OCI-LY1 (cell line): ENCODE data around the gene EDC3.
A peak's percentile ranks its signal among the peaks of the same experiment; 100 is the strongest.

Experiments used
- H2AFZ ChIP-seq: fragments of 200-600 bp; sonication (generic), shearing (Covaris generic); 2 replicates; pipeline ENCODE4 v1.6.0; 2014; ENCODE audit warnings: antibody characterized with exemption, mild to moderate bottlenecking, low read length
- H3F3A ChIP-seq: fragments of 200-600 bp; sonication (generic), shearing (Covaris generic); 2 replicates; pipeline ENCODE4 v1.6.0; 2014; ENCODE audit warnings: mild to moderate bottlenecking, antibody characterized with exemption, low read length, moderate library complexity; ENCODE audit not compliant: insufficient read depth
- H3K27ac ChIP-seq: fragments of 200-600 bp; sonication (generic); 2 replicates; pipeline ENCODE4 v1.5.1; 2014; ENCODE audit warnings: low read length, mixed run types, mild to moderate bottlenecking, low read depth; ENCODE audit not compliant: poor library complexity, severe bottlenecking
- H3K27me3 ChIP-seq: fragments of 200-600 bp; sonication (generic); 2 replicates; pipeline ENCODE4 v1.6.0; 2014; ENCODE audit warnings: antibody characterized with exemption, mild to moderate bottlenecking, low read length, moderate library complexity; ENCODE audit not compliant: insufficient read depth
- H3K36me3 ChIP-seq: fragments of 200-600 bp; sonication (generic); 2 replicates; pipeline ENCODE4 v1.6.1; 2014; ENCODE audit warnings: mild to moderate bottlenecking, antibody characterized with exemption, low read length, moderate library complexity, mixed read lengths; ENCODE audit not compliant: insufficient read depth
- H3K4me1 ChIP-seq: fragments of 200-600 bp; sonication (generic); 2 replicates; pipeline ENCODE4 v1.5.1; 2014; ENCODE audit warnings: mild to moderate bottlenecking, low read length, moderate library complexity; ENCODE audit not compliant: insufficient read depth, severe bottlenecking
- H3K4me2 ChIP-seq: fragments of 200-600 bp; sonication (generic), shearing (Covaris generic); 2 replicates; pipeline ENCODE4 v1.6.1; 2014; ENCODE audit warnings: low read length
- H3K4me3 ChIP-seq: fragments of 200-600 bp; sonication (generic); 2 replicates; pipeline ENCODE4 v1.5.1; 2014; ENCODE audit warnings: low read length, low read depth, mild to moderate bottlenecking, mixed read lengths; ENCODE audit not compliant: poor library complexity, severe bottlenecking
- H3K79me2 ChIP-seq: fragments of 200-600 bp; shearing (Covaris generic); 2 replicates; pipeline ENCODE4 v1.6.1; 2016; ENCODE audit warnings: mixed run types, low read length, mixed read lengths; ENCODE audit not compliant: insufficient read depth
- H3K9ac ChIP-seq: fragments of 200-600 bp; sonication (generic), shearing (Covaris generic); 2 replicates; pipeline ENCODE4 v1.6.1; 2014; ENCODE audit warnings: mild to moderate bottlenecking, low read length, mixed read lengths
- H3K9me2 ChIP-seq: fragments of 200-600 bp; sonication (generic), shearing (Covaris generic); 2 replicates; pipeline ENCODE4 v1.6.1; 2014; ENCODE audit warnings: low read depth, mild to moderate bottlenecking, low read length, mixed read lengths
- H3K9me3 ChIP-seq: fragments of 200-600 bp; shearing (Covaris generic); 2 replicates; pipeline ENCODE4 v1.6.1; 2014; ENCODE audit warnings: low read length, mixed read lengths
- H4K20me1 ChIP-seq: fragments of 200-600 bp; sonication (generic), shearing (Covaris generic); 2 replicates; pipeline ENCODE4 v1.6.0; 2016; ENCODE audit warnings: mild to moderate bottlenecking, low read length; ENCODE audit not compliant: insufficient read depth
- CTCF ChIP-seq: fragments of 200-600 bp; sonication (generic), shearing (Covaris generic); IDR thresholded peaks from 2 replicates; pipeline ENCODE4 v1.5.1; 2017; ENCODE audit warnings: mild to moderate bottlenecking, antibody characterized with exemption, low read length, moderate library complexity, mixed read lengths
- EZH2 ChIP-seq: fragments of 200-600 bp; sonication (generic), shearing (Covaris generic); IDR thresholded peaks from 2 replicates; pipeline ENCODE4 v1.8.0; 2017; ENCODE audit warnings: borderline replicate concordance, mixed run types, mild to moderate bottlenecking, antibody characterized with exemption, low read length, moderate library complexity, mixed read lengths

EDC3 gene

GRCh38 chr15:74709892-74710291 lies 14.1 kb upstream of the EDC3 start:
- Histone ChIP-seq H3K27me3 (0 out of 2 replicates have a peak, but pooled peaks cover 4% of the 10 kb centered on the region), H3K27ac (no peak overlapping the region), H3K4me1 (no peaks in the 10 kb centered on the region), H3K79me2 (no peaks in the 10 kb centered on the region), H2AFZ (no peak overlapping the region), H3K4me3 (no peak overlapping the region), H3K9ac (no peak overlapping the region), H3K4me2 (no peak overlapping the region), H3K9me3 (no peaks in the 10 kb centered on the region), H3K9me2 (no peaks in the 10 kb centered on the region), H3F3A (no peaks in the 10 kb centered on the region), H4K20me1 (no peaks in the 10 kb centered on the region), H3K36me3 (no peaks in the 10 kb centered on the region; the same call in 1 of the 2 replicates)
- TF ChIP-seq CTCF (no peak), EZH2 (no peak)

GRCh38 chr15:74709011-74709410 lies 13.2 kb upstream of the EDC3 start:
- no peak overlapping the region for H2AFZ ChIP-seq
- no peaks in the 10 kb centered on the region for H3K79me2 ChIP-seq
- H3K4me1 ChIP-seq, result no peaks in the 10 kb centered on the region
- H3K36me3 ChIP-seq, result no peaks in the 10 kb centered on the region; the same call in 1 of the 2 replicates
- no peak overlapping the region for H3K27ac ChIP-seq
- H4K20me1 ChIP-seq, result no peaks in the 10 kb centered on the region
- no peaks in the 10 kb centered on the region for H3K9me2 ChIP-seq
- H3F3A ChIP-seq, result no peaks in the 10 kb centered on the region
- TF ChIP-seq EZH2 (no peak), CTCF (no peak)
- H3K9ac ChIP-seq, result no peak overlapping the region
- 0 out of 2 replicates have a peak, but pooled peaks cover 4% of the 10 kb centered on the region for H3K27me3 ChIP-seq
- no peak overlapping the region for H3K4me2 ChIP-seq
- no peak overlapping the region for H3K4me3 ChIP-seq
- no peaks in the 10 kb centered on the region for H3K9me3 ChIP-seq

GRCh38 chr15:74696808-74697207 lies 984 bp upstream of the EDC3 start:
- Histone ChIP-seq H3K9ac (peak overlapping the region; percentile 95), H3F3A (no peaks in the 10 kb centered on the region), H3K4me3 (peak overlapping the region; percentile 96), H3K79me2 (peaks cover 26% of the 10 kb centered on the region), H3K27me3 (no peaks in the 10 kb centered on the region), H3K27ac (no peak overlapping the region), H2AFZ (no peak overlapping the region), H3K4me2 (peak overlapping the region; percentile 94), H3K4me1 (peaks cover 31% of the 10 kb centered on the region), H3K36me3 (no peaks in the 10 kb centered on the region; the same call in 1 of the 2 replicates), H3K9me3 (no peaks in the 10 kb centered on the region), H4K20me1 (no peaks in the 10 kb centered on the region), H3K9me2 (no peaks in the 10 kb centered on the region)
- TF ChIP-seq EZH2, result no peak

GRCh38 chr15:74696398-74696729 lies 540 bp upstream of the EDC3 start:
- Histone ChIP-seq H2AFZ (peak overlapping the region; percentile 86), H3K4me3 (peak overlapping the region; percentile 96), H3K9me3 (no peaks in the 10 kb centered on the region), H3F3A (no peaks in the 10 kb centered on the region), H3K9me2 (no peaks in the 10 kb centered on the region), H3K27me3 (no peaks in the 10 kb centered on the region), H4K20me1 (no peaks in the 10 kb centered on the region), H3K4me1 (peaks cover 31% of the 10 kb centered on the region), H3K36me3 (no peaks in the 10 kb centered on the region; the same call in 1 of the 2 replicates), H3K79me2 (peaks cover 31% of the 10 kb centered on the region), H3K9ac (peak overlapping the region; percentile 95), H3K4me2 (peak overlapping the region; percentile 94), H3K27ac (no peak overlapping the region)
- no peak for TF ChIP-seq EZH2
- no peak for TF ChIP-seq CTCF
